Measurements from ENCODE around the gene CHIT1.

Gene CHIT1

GRCh38 chr1:203187689-203188264 lies 41.7 kb downstream of the CHIT1 start:
- DNase-seq (ENCODE audit: low spot score) = no peak

- no peak for DNase-seq (ENCODE audit: low spot score)
Measured at GRCh38 chr1:203187304-203187685, 42.2 kb downstream of the CHIT1 start.

GRCh38 chr1:203186446-203187303 lies 42.8 kb downstream of the CHIT1 start, which contains the start of gene CHI3L1:
Gene CHI3L1 (minus strand): TSS chr1:203186704. CDS start chr1:203186623, 81 bp downstream.
- DNase-seq (ENCODE audit: low spot score) = no peak

GRCh38 chr1:203186091-203186445 lies 43.4 kb downstream of the CHIT1 start:
- no peak for DNase-seq (ENCODE audit: low spot score)

- no peak for DNase-seq (ENCODE audit: low spot score)
Measured at GRCh38 chr1:203185585-203185984, 43.9 kb downstream of the CHIT1 start.

- DNase-seq (ENCODE audit: low spot score) = no peak
Measured at GRCh38 chr1:203185061-203185461, 44.4 kb downstream of the CHIT1 start.

GRCh38 chr1:203184467-203184866 lies 45.0 kb downstream of the CHIT1 start:
- DNase-seq (ENCODE audit: low spot score) = no peak

GRCh38 chr1:203183828-203184227 lies 45.6 kb downstream of the CHIT1 start:
- no peak for DNase-seq (ENCODE audit: low spot score)

GRCh38 chr1:203182387-203182953 lies 47.0 kb downstream of the CHIT1 start:
- no peak for DNase-seq (ENCODE audit: low spot score)

- DNase-seq (ENCODE audit: low spot score) = no peak
Measured at GRCh38 chr1:203181586-203182386, 47.7 kb downstream of the CHIT1 start.

GRCh38 chr1:203180611-203181330 lies 48.7 kb downstream of the CHIT1 start:
- no peak for DNase-seq (ENCODE audit: low spot score)

GRCh38 chr1:203179667-203180005 lies 49.8 kb downstream of the CHIT1 start:
- DNase-seq (ENCODE audit: low spot score) = no peak

- no peak for DNase-seq (ENCODE audit: low spot score)
Measured at GRCh38 chr1:203178821-203179666, 50.4 kb downstream of the CHIT1 start.

- no peak for DNase-seq (ENCODE audit: low spot score)
Measured at GRCh38 chr1:203178083-203178482, 51.4 kb downstream of the CHIT1 start.

GRCh38 chr1:203177470-203178039 lies 51.9 kb downstream of the CHIT1 start:
- DNase-seq (ENCODE audit: low spot score) = no peak

GRCh38 chr1:203177036-203177405 lies 52.5 kb downstream of the CHIT1 start:
- no peak for DNase-seq (ENCODE audit: low spot score)

- no peak for DNase-seq (ENCODE audit: low spot score)
Measured at GRCh38 chr1:203176273-203177035, 53.0 kb downstream of the CHIT1 start.

GRCh38 chr1:203175827-203176241 lies 53.6 kb downstream of the CHIT1 start:
- DNase-seq (ENCODE audit: low spot score) = peak; percentile 57

GRCh38 chr1:203175237-203175826 lies 54.1 kb downstream of the CHIT1 start, which contains the start of gene MYBPH:
Gene MYBPH (minus strand): TSS chr1:203175826. CDS start chr1:203175755, 71 bp downstream.
- DNase-seq (ENCODE audit: low spot score) = no peak

Data from NAMALWA (cell line).